Gastroesophageal sphincter (tissue), 4 donors: Measurements from ENCODE around the gene OR6B1. TPM values are rescaled to one million over a fixed set of nuclear protein-coding genes. Genes with fewer than 3 reads are reported as not detected.

ENCODE experiments used
- ATAC-seq: fragments of 150-250 bp; one replicate; pipeline ENCODE4 v1.9.1; 2016; ENCODE audit warnings: mild to moderate bottlenecking, moderate library complexity
- H3K27ac ChIP-seq, 4 donors: fragments of 200-600 bp; sonication (generic) in 3 of 4; 1 replicate in 3 of 4; 2 replicates in 1 of 4; pipeline ENCODE4 v1.5.1; 2016 to 2019
- H3K27me3 ChIP-seq: fragments of 200-600 bp; sonication (generic); one replicate; pipeline ENCODE4 v1.5.1; 2019
- H3K36me3 ChIP-seq, 2 donors: fragments of 200-600 bp; sonication (generic); one replicate each; pipeline ENCODE4 v1.5.1; 2019; ENCODE audit warnings: control low read depth in 1 of 2
- H3K4me1 ChIP-seq, 3 donors: fragments of 200-600 bp; sonication (generic); 1 replicate in 2 of 3; 2 replicates in 1 of 3; pipeline ENCODE4 v1.5.1; 2016 to 2019; ENCODE audit warnings: control low read depth in 2 of 3
- H3K4me3 ChIP-seq, 2 donors: fragments of 200-600 bp; sonication (generic); one replicate each; pipeline ENCODE4 v1.5.1; 2019; ENCODE audit warnings: mild to moderate bottlenecking in 1 of 2, moderate library complexity in 1 of 2
- H3K9me3 ChIP-seq, 3 donors: fragments of 200-600 bp; sonication (generic); one replicate each; pipeline ENCODE4 v1.5.1; 2017 to 2019; ENCODE audit warnings: control low read depth in 2 of 3
- EP300 ChIP-seq: sonication (generic); formaldehyde crosslinking; IDR thresholded peaks from one replicate; pipeline ENCODE4 v1.6.1; 2017; ENCODE audit warnings: antibody characterized with exemption, mild to moderate bottlenecking
- POLR2A ChIP-seq, 2 donors: fragments of 450-650 bp; IDR thresholded peaks; one replicate each; pipeline ENCODE4 v1.6.1; 2017; ENCODE audit warnings: antibody characterized with exemption in 2 of 2, mild to moderate bottlenecking in 2 of 2, moderate library complexity in 1 of 2
- POLR2AphosphoS5 ChIP-seq: sonication (generic); formaldehyde crosslinking; IDR thresholded peaks from one replicate; pipeline ENCODE4 v1.6.1; 2017; ENCODE audit warnings: antibody characterized with exemption
- whole genome bisulfite sequencing, 2 donors: methylation state at CpG; one replicate each; pipeline ENCODE4 v1.1.5; 2018; ENCODE audit warnings: low coverage in 1 of 2; 5-methylcytosine and 5-hydroxymethylcytosine counted together
- total RNA-seq, 4 donors: library from RNA; depleted of rRNA; stranded (reverse); fragments of >200 nt; gene quantifications; one replicate each; pipeline ENCODE4 v1.1.0, GENCODE V29; 2016
- TF ChIP-seq, protein P1 (sequence below), 4 experiments: fragments of 200-600 bp in 2 of 4; fragments of 450-650 bp in 2 of 4; sonication (generic) in 1 of 4; IDR thresholded peaks; one replicate each; pipeline ENCODE4 v1.5.1; 2017 to 2019; ENCODE audit warnings: antibody characterized with exemption in 4 of 4, mild to moderate bottlenecking in 2 of 4, moderate library complexity in 2 of 4

The OR6B1 gene
- total RNA-seq, 4 donors from 2014 or later, result not detected

DNA sequence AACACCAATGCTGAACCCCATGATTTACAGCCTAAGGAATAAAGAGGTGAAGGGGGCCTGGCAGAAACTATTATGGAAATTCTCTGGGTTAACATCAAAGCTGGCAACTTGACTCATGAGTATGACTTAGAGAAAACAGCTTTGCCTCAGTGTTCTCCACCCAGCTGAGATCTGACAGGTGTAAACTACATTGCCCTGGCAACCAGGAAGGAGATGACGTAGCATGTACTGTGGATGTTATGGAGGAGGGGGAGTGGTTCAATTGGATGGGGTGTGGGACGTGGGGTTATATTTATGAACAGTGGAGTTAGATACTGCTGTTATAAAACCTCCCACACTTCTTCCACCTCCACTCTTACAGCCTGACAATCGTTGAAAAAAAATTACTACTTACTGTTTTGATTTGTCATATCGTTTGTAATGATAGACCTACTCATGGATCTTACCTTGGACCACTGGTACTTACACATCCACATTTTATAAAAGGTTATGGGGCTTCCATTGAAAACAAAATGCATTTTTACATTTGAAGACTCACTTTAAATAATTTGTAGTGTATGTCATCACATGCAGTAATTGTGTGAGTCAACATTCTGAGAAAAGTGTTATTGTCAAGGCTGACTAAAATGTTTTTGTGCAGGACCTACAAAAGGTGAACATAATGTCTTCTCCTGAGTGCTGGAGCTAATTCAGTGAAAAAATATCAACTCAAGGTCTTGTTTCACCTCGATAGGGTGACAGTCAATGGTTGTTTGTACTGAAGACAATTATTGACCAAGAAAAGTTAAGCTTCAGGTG lies 39.1 kb upstream of the OR6B1 start:
- no peak overlapping the region for H3K27ac ChIP-seq
- no peak overlapping the region for H3K4me3 ChIP-seq
- H3K4me1 ChIP-seq, result no peaks in the 10 kb centered on the region
- no peak for ATAC-seq
- WGBS, 2 donors, result 77 to 82% methylated on average over 5 of the region's 5 CpGs
- H3K27me3 ChIP-seq, result no peaks in the 10 kb centered on the region
- no peaks in the 10 kb centered on the region for H3K9me3 ChIP-seq
- TF ChIP-seq POLR2AphosphoS5 (no peak), POLR2A (IDR thresholded peaks at IDR 0.05) (no peak), EP300 (no peak)
- TF ChIP-seq, protein P1, sequence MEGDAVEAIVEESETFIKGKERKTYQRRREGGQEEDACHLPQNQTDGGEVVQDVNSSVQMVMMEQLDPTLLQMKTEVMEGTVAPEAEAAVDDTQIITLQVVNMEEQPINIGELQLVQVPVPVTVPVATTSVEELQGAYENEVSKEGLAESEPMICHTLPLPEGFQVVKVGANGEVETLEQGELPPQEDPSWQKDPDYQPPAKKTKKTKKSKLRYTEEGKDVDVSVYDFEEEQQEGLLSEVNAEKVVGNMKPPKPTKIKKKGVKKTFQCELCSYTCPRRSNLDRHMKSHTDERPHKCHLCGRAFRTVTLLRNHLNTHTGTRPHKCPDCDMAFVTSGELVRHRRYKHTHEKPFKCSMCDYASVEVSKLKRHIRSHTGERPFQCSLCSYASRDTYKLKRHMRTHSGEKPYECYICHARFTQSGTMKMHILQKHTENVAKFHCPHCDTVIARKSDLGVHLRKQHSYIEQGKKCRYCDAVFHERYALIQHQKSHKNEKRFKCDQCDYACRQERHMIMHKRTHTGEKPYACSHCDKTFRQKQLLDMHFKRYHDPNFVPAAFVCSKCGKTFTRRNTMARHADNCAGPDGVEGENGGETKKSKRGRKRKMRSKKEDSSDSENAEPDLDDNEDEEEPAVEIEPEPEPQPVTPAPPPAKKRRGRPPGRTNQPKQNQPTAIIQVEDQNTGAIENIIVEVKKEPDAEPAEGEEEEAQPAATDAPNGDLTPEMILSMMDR (IDR thresholded peaks at IDR 0.05), result no peak
- no peaks in the 10 kb centered on the region for H3K36me3 ChIP-seq

DNA sequence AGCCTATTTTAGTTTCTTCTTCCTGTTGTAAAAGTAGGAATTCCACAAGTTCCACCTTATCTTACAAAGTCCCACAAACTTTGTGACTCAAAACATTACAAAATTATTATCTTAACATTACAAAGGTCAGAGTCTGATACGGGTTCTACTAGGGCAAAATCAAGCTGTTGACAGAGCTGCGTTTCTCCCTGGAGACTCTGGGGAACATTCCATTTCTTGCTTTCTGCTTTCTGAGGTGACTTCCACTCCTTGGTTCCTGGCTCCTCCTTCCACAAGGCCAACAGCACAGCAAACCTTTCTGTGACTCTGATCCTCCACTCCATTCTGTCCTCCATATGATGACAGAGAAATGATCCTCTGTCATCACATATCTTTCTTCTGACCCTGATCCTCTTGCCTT lies 34.8 kb upstream of the OR6B1 start:
- Histone ChIP-seq H3K27ac (no peak overlapping the region), H3K27me3 (no peaks in the 10 kb centered on the region), H3K36me3 (no peaks in the 10 kb centered on the region), H3K4me3 (no peak overlapping the region), H3K9me3 (no peaks in the 10 kb centered on the region), H3K4me1 (no peaks in the 10 kb centered on the region)
- ATAC-seq, result no peak
- TF ChIP-seq EP300 (no peak), POLR2A (IDR thresholded peaks at IDR 0.05) (no peak), POLR2AphosphoS5 (no peak)
- TF ChIP-seq, protein P1 (IDR thresholded peaks at IDR 0.05), result no peak
- 65 to 85% methylated on average over 2 of the region's 2 CpGs for WGBS, 2 donors

DNA sequence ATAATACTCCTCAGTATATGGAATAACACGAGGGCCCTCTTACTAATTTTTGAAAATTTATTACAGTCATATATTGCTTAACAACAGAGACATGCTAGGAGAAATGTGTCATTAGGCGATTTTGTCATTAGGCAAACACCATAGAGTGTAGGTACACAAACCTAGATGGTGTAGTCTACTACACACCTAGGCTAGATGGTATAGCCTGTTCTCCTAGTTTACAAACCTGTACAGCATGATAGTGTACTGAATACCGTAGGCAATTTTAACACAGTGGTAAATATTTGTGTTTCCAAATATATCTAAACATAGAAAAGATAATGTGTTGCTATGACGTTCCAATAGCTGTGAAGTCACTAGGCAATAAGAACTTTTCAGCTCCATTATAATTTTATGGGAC lies 32.7 kb upstream of the OR6B1 start:
- 77 to 80% methylated on average over 4 of the region's 4 CpGs for WGBS, 2 donors
- peaks cover 0 to 6% (median 0%) of the 10 kb centered on the region in 3 donors for H3K9me3 ChIP-seq

DNA sequence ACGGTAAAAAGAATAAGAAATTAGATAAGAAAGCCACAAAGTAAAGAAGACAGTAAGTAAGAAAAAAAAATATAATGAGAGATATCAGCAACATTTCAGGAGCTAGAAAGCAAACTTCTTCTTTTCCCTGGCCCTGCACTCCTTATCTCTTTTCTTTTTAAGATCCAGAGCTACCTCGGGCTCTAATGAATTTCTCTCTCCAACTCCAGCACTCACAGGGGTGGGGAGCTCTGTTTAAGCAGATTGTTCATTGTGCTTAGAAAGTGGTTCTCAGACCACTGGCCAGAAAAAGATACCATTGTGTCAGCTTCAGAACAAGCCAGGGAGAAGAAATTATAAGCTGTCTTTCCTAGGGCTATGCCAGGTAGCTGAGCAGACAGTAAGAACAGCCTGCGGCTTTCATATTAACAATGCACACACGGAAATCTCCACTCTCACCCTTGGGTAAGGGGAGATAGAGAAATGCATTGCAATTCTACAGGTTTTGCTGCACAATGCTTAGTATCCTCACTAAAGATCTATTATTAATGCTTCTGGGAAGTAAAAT lies 26.2 kb upstream of the OR6B1 start:
- 64 to 89% methylated on average over 3 to 4 of the region's 4 CpGs for WGBS, 2 donors
- ATAC-seq, result no peak
- H3K9me3 ChIP-seq, result peaks cover 0 to 6% (median 0%) of the 10 kb centered on the region in 3 donors
- no peak for TF ChIP-seq POLR2A (IDR thresholded peaks at IDR 0.05)
- TF ChIP-seq, protein P1 (IDR thresholded peaks at IDR 0.05), result no peak
- no peaks in the 10 kb centered on the region for H3K36me3 ChIP-seq
- no peak overlapping the region for H3K4me3 ChIP-seq
- H3K27me3 ChIP-seq, result no peaks in the 10 kb centered on the region
- no peaks in the 10 kb centered on the region for H3K4me1 ChIP-seq
- no peak overlapping the region for H3K27ac ChIP-seq

More for the DNA sequence above, 32.7 kb upstream of the OR6B1 start:
- ATAC-seq, result no peak
- TF ChIP-seq, protein P1 (IDR thresholded peaks at IDR 0.05), result no peak
- TF ChIP-seq POLR2A (IDR thresholded peaks at IDR 0.05) (no peak), POLR2AphosphoS5 (no peak), EP300 (no peak)
- no peaks in the 10 kb centered on the region for H3K27me3 ChIP-seq
- no peak overlapping the region for H3K4me3 ChIP-seq
- no peaks in the 10 kb centered on the region for H3K4me1 ChIP-seq
- no peak overlapping the region for H3K27ac ChIP-seq
- no peaks in the 10 kb centered on the region for H3K36me3 ChIP-seq

DNA sequence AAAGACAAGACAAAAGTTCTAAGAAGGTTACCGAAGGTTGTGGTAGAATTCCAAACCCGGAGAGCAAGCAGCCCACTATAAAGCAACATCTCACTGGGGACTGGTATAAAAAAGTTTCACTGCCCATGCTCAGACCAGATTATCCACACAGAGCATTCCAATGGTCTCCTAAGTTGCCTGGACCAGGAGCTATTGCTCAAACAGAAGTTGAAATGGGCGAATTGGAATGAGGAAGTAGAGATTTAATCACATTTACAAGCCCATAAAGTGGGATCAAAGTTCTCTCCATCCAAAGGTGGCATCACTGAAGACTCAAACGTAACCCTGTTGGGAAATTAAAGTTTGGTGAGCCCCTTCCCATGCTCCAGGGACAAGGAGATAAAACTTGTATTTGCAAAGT lies 25.7 kb upstream of the OR6B1 start:
- Histone ChIP-seq H3K27me3 (no peaks in the 10 kb centered on the region), H3K9me3 (peaks cover 0 to 6% (median 0%) of the 10 kb centered on the region in 3 donors), H3K27ac (no peak overlapping the region), H3K4me3 (no peak overlapping the region), H3K4me1 (no peaks in the 10 kb centered on the region), H3K36me3 (no peaks in the 10 kb centered on the region)
- TF ChIP-seq POLR2A (IDR thresholded peaks at IDR 0.05) (no peak), EP300 (no peak), POLR2AphosphoS5 (no peak)
- TF ChIP-seq, protein P1 (IDR thresholded peaks at IDR 0.05), result no peak
- WGBS, 2 donors, result 86 to 100% methylated on average over 1 to 4 of the region's 4 CpGs
- ATAC-seq, result no peak
